Measurements from ENCODE around the gene C11orf24.
A peak's percentile ranks its signal among the peaks of the same experiment; 100 is the strongest.

Gene C11orf24

DNA sequence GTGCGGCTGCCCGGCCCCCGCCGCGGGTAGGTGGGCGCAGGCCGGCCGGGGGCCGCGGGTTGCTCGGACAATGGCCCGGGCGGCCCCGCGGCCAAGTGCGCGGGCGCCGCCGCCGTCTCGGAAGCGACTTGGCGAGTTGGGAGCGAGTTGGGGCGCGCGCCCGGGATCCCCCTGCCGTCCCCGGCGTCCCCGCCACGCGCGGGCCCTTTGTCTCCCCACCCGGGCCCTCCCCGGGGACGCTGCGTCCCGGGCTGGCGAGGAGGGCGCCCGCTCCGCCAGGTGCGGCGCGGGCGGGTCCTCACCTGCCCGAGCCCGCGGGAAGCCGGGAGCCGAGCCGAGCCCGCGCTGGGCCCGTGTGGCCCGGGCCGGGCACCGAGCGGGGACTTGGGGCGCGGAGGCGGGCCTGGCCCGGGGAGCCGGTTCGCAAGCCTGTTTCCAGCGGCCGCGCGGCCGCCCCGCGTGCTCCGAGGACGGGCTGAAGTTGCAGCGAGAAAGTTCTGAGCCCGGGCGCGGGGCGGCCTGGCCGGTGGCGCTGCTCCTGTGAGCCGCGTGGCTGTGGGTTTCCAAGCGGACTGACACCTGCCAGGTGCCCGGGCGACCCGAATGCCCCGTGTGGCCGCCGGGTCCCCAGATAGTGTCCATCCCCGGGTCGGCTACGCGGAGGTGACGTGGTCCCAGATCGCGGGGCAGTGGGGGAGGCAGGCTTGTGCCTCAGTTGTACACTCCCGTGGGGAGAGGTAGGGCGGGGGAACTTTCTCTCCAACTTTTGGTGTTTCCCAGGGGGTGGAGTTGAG is 41.2 kb upstream of the C11orf24 start:
- no peak for DNase-seq
- Histone ChIP-seq H3K4me1 (peaks cover 12% of the 10 kb centered on the region), H3K36me3 (peaks cover 5% of the 10 kb centered on the region; the same call in 1 of the 2 replicates)

DNA sequence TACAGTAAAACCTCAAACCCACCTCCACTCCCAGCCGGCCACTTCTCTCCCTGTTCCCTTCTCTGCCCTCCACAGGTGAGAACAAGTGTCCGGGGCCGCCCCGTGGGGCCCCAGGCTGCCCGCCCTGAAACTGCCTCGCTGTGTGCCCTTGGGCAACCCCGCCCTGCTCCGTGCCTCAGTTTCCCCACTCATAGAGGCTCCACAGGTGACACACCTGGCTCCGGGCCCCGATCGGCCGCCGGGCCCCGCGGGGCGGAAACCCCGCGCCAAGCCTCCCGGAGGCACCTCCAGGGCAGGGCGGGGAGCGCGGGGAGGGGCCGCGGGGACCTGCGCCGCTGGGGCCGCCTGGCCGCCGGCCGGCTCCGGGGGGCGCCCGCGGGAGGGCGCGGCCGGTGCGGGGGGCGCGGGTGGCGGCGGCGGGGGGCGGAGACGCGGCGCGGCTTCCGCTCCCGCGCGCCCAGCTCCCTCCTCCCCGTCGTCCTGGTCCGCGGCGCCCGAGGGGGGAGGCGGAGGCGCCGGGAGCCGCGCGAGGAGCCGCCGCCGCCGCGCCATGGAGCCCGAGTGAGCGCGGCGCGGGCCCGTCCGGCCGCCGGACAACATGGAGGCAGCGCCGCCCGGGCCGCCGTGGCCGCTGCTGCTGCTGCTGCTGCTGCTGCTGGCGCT is 40.5 kb upstream of the C11orf24 start, which contains the start of gene LRP5:
LRP5 (plus strand) TSS at position 475 of the 663 bp plus-strand sequence; CDS start at position 599, 124 bp downstream.
- peaks cover 12% of the 10 kb centered on the region for H3K4me1 ChIP-seq
- no peaks in the 10 kb centered on the region for H3K27me3 ChIP-seq
- DNase-seq = peak; percentile 58
- H3K36me3 ChIP-seq = peaks cover 5% of the 10 kb centered on the region; the same call in 1 of the 2 replicates
- peak within 1 kb of the TSS; percentile 82 for H3K4me3 ChIP-seq (ENCODE audit: low read depth, low read length)
- TF ChIP-seq, protein P1, sequence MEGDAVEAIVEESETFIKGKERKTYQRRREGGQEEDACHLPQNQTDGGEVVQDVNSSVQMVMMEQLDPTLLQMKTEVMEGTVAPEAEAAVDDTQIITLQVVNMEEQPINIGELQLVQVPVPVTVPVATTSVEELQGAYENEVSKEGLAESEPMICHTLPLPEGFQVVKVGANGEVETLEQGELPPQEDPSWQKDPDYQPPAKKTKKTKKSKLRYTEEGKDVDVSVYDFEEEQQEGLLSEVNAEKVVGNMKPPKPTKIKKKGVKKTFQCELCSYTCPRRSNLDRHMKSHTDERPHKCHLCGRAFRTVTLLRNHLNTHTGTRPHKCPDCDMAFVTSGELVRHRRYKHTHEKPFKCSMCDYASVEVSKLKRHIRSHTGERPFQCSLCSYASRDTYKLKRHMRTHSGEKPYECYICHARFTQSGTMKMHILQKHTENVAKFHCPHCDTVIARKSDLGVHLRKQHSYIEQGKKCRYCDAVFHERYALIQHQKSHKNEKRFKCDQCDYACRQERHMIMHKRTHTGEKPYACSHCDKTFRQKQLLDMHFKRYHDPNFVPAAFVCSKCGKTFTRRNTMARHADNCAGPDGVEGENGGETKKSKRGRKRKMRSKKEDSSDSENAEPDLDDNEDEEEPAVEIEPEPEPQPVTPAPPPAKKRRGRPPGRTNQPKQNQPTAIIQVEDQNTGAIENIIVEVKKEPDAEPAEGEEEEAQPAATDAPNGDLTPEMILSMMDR (IDR thresholded peaks at IDR 0.05; ENCODE audit: low read depth, low read length) = no peak
- no peaks in the 10 kb centered on the region for H3K9me3 ChIP-seq

More for the DNA sequence above, 41.2 kb upstream of the C11orf24 start:
- Histone ChIP-seq H3K4me3 (ENCODE audit: low read depth, low read length) (peak overlapping the region; percentile 82), H3K27me3 (no peaks in the 10 kb centered on the region), H3K9me3 (no peaks in the 10 kb centered on the region)
- TF ChIP-seq, protein P1 (IDR thresholded peaks at IDR 0.05; ENCODE audit: low read depth, low read length) = no peak

DNA sequence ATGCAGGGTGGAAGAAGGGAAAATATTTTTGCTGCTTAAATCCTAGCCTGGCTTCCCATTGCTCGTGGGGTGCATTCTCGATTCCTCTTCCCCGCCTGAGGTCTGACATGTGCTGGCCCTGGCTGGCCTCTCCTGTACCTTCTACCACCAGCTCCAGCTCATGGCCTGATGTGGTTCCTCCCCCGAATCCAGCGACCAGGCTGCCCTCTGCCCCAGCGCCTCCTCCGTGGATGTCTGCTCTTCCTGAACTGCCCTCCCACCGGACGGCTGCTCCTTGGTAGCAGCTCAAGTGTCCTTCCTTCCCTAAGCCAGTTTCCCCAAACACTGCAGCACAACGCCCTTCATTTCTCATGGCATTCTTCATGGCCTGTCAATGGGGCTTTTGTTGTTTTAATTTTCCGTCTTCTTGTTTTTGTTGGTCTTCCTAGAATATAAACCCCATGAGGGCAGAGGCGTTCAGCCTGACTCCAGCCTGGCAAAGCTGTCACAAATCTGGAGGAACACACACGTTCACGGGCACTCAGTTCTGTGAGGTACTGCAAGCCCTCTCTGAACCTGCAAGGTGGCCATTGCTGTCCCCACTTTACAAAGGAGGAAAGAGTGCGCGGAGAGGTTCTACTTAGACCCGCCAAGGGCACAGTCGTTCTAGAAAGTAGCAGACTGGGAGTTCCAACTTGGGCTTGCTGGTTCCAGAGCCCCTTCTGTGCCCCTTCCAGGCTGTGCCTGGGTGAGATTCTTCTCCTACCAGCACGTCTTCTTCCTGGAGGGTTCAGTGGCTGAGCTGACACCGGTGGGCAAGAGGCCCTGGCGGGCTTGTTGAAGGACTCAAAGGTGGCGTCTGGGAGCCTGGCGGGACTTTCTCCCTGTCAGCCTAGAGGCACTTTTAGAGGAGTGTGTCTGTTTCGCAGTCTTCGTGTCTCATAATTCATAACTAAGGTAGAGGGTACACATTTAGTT is 39.7 kb upstream of the C11orf24 start:
- Histone ChIP-seq H3K27me3 (no peaks in the 10 kb centered on the region), H3K36me3 (peaks cover 5% of the 10 kb centered on the region; the same call in 1 of the 2 replicates), H3K4me1 (peaks cover 12% of the 10 kb centered on the region), H3K4me3 (ENCODE audit: low read depth, low read length) (peak overlapping the region; percentile 31; the same call in 1 of the 2 replicates), H3K9me3 (no peaks in the 10 kb centered on the region)
- TF ChIP-seq, protein P1 (IDR thresholded peaks at IDR 0.05; ENCODE audit: low read depth, low read length) = no peak
- no peak for DNase-seq

- no peak for DNase-seq
- TF ChIP-seq, protein P1 (IDR thresholded peaks at IDR 0.05; ENCODE audit: low read depth, low read length) = no peak
- H3K36me3 ChIP-seq = no peaks in the 10 kb centered on the region
Observed at GRCh38 chr11:68309621-68310185, 37.9 kb upstream of the C11orf24 start.

GRCh38 chr11:68308068-68308467 is 36.3 kb upstream of the C11orf24 start:
- no peaks in the 10 kb centered on the region for H3K4me1 ChIP-seq

More at GRCh38 chr11:68309621-68310185, 37.9 kb upstream of the C11orf24 start:
- Histone ChIP-seq H3K9me3 (no peaks in the 10 kb centered on the region), H3K4me3 (ENCODE audit: low read depth, low read length) (no peak overlapping the region), H3K4me1 (peaks cover 3% of the 10 kb centered on the region), H3K27me3 (no peaks in the 10 kb centered on the region)

More at GRCh38 chr11:68308068-68308467, 36.3 kb upstream of the C11orf24 start:
- TF ChIP-seq, protein P1 (IDR thresholded peaks at IDR 0.05; ENCODE audit: low read depth, low read length) = no peak
- no peak overlapping the region for H3K4me3 ChIP-seq (ENCODE audit: low read depth, low read length)
- H3K9me3 ChIP-seq = no peaks in the 10 kb centered on the region
- no peak for DNase-seq
- H3K36me3 ChIP-seq = no peaks in the 10 kb centered on the region
- no peaks in the 10 kb centered on the region for H3K27me3 ChIP-seq
